Right lobe of liver (tissue), 6 donors: ENCODE data around the gene PON1. TPM values are rescaled to one million over a fixed set of nuclear protein-coding genes. Genes with fewer than 3 reads are reported as not detected.

Experiments used
- ATAC-seq, 4 donors: fragments of 200-7000 bp; cut with Tn5 transposase; one replicate each; pipeline ENCODE4 v1.9.1; 2020; ENCODE audit warnings: mild to moderate bottlenecking in 4 of 4, moderate library complexity in 4 of 4
- DNase-seq, 3 donors: peaks; one replicate each; pipeline ENCODE4 v3.0.0-alpha.2; 2020
- H3K27ac ChIP-seq, 3 donors: fragments of 200-600 bp; one replicate each; pipeline ENCODE4 v1.8.0; 2022
- H3K27me3 ChIP-seq, 2 donors: fragments of 200-600 bp; one replicate each; pipeline ENCODE4 v1.8.0; 2022
- H3K36me3 ChIP-seq, 4 donors: fragments of 200-600 bp; sonication (generic) in 1 of 4; one replicate each; pipeline versions ENCODE4 v1.5.1 to v1.8.0; 2017 to 2022; ENCODE audit warnings: control low read depth in 1 of 4
- H3K4me1 ChIP-seq, 4 donors: fragments of 200-600 bp; sonication (generic) in 1 of 4; one replicate each; pipeline versions ENCODE4 v1.5.1 to v1.8.0; 2017 to 2022; ENCODE audit warnings: control low read depth in 1 of 4
- H3K4me3 ChIP-seq, 3 donors: fragments of 200-600 bp; one replicate each; pipeline ENCODE4 v1.8.0; 2022
- H3K9me3 ChIP-seq, 4 donors: fragments of 200-600 bp; sonication (generic) in 1 of 4; one replicate each; pipeline versions ENCODE4 v1.5.1 to v1.8.0; 2017 to 2022; ENCODE audit warnings: control low read depth in 1 of 4
- CTCF ChIP-seq, 4 donors: fragments of 200-600 bp in 3 of 4; fragments of 450-650 bp in 1 of 4; IDR thresholded peaks; one replicate each; pipeline versions ENCODE4 v1.5.1 to v1.8.0; 2016 to 2022; ENCODE audit warnings: antibody characterized with exemption in 4 of 4, mild to moderate bottlenecking in 2 of 4
- POLR2A ChIP-seq: fragments of 450-650 bp; IDR thresholded peaks from one replicate; pipeline ENCODE4 v1.6.1; 2017; ENCODE audit warnings: antibody characterized with exemption, mild to moderate bottlenecking
- WGBS: methylation state at CpG from one replicate; pipeline ENCODE4 v1.1.6; 2018; ENCODE audit warnings: low coverage, low lambda C conversion rate; ENCODE audit not compliant: insufficient coverage; ENCODE audit errors: missing lambda C conversion rate; 5-methylcytosine and 5-hydroxymethylcytosine counted together
- intact Hi-C, 2 donors: fragments of 100-400 bp; cut with DNase I; formaldehyde crosslinking; loops; one replicate each; pipeline versions ENCODE4 v1.11.2 to v1.14.1; 2022
- small RNA-seq, 2 experiments: library from RNA; depleted of rRNA; stranded (forward); fragments of <200 nt; gene quantifications; one replicate each; pipeline ENCODE3, GENCODE V24; 2016
- total RNA-seq, 6 experiments: library from RNA; depleted of rRNA in 2 of 6; stranded (reverse); fragments of >200 nt in 2 of 6; fragmentation: NEBNext Ultra II Directional in 3 of 6; extraction: Animal tissue kit (Norgen Biotek cat#: 25700) in 3 of 6; gene quantifications; one replicate each; pipeline versions ENCODE4 v1.1.0 to v1.2.4, GENCODE V29; 2016 to 2023
- donor health status: DM: no; HTN: yes; CAD: no.
- donor health status: DM: no; HTN: no; CAD: no.
- donor health status: DM: no; HTN: no; CAD: no.
- donor health status: DM: no; HTN: yes; CAD: no.
- donor health status: DM: no; HTN: yes; CAD: no.

Gene PON1
- total RNA-seq, 6 experiments from 2014 or later = 85.3 to 677 (median 410) TPM

- Histone ChIP-seq H3K4me1 (peaks cover 0 to 2% (median 0%) of the 10 kb centered on the region in 4 donors), H3K9me3 (no peaks in the 10 kb centered on the region), H3K36me3 (no peaks in the 10 kb centered on the region), H3K27ac (no peak overlapping the region), H3K27me3 (no peaks in the 10 kb centered on the region), H3K4me3 (no peak overlapping the region)
- WGBS = 84% methylated on average over 1 of the region's 1 CpG
- ATAC-seq = no peak
- intact Hi-C loops = no loop called here
- TF ChIP-seq CTCF (IDR thresholded peaks at IDR 0.05) (no peak), POLR2A (no peak)
- no peak for DNase-seq
Observed at GRCh38 chr7:95251966-95252365, 72.4 kb downstream of the PON1 start.

DNA sequence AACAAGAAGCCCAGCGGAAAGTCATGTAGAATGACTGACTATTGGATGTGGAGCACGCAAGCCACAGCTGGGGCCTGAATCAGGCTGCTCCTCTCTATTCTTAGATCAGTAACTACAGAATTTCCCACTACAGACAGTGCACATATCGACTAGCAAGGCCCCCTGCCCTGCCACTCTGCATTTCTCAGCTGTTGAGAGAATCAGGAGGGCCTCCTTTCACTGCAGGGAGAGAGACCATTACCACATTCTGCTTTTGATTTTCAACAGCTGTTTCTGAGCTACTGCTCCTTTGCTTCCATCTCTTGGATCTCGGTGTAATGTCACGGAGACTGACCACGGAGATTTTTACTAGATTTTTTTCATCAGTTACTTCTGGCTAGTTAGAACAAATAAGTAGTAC, 73.8 kb downstream of the PON1 start:
- H3K27ac ChIP-seq = no peak overlapping the region
- TF ChIP-seq POLR2A = no peak
- TF ChIP-seq CTCF (IDR thresholded peaks at IDR 0.05) = no peak
- intact Hi-C loops = no loop called here
- H3K4me3 ChIP-seq = no peak overlapping the region
- WGBS = 90% methylated on average over 6 of the region's 6 CpGs
- H3K4me1 ChIP-seq = peaks cover 0 to 3% (median 0%) of the 10 kb centered on the region in 4 donors
- no peaks in the 10 kb centered on the region for H3K36me3 ChIP-seq
- DNase-seq = no peak
- no peaks in the 10 kb centered on the region for H3K9me3 ChIP-seq
- no peaks in the 10 kb centered on the region for H3K27me3 ChIP-seq
- ATAC-seq = no peak

Small RNA genes lying within 50 kb of the gene (small RNA-seq; reads per million reads assigned to genes)
- gene AC004022.2 = 0 reads per million in 2 experiments

Other genes starting within 250 kb of the PON1 start
- 100 to 1,000 TPM; 149 to 328 (median 193) TPM for gene PON3, start 71.8 kb upstream of the PON1 start, total RNA-seq
- 100 to 1,000 TPM in 4 of 6 experiments, 10 to 100 TPM in 2; 78.6 to 273 (median 127) TPM for gene PON2, start 110.5 kb upstream of the PON1 start, total RNA-seq
- gene ASB4, start 161.4 kb upstream of the PON1 start, total RNA-seq = 1 to 10 TPM in 1 of 6 experiments, under 1 TPM in 4, not detected in 1; 0.29 to 3.4 (median 0.49) TPM